ENCODE measurements around the gene OBI1.

OBI1 gene

GRCh38 chr13:78576261-78576660, 82.7 kb downstream of the OBI1 start:
- no peak for DNase-seq (ENCODE audit: low read depth)

- no peak for DNase-seq (ENCODE audit: low read depth)
Measured at GRCh38 chr13:78572459-78572858, 86.5 kb downstream of the OBI1 start.

GRCh38 chr13:78569029-78569428, 89.9 kb downstream of the OBI1 start:
- DNase-seq (ENCODE audit: low read depth), result no peak

GRCh38 chr13:78566631-78567030, 92.3 kb downstream of the OBI1 start:
- no peak for DNase-seq (ENCODE audit: low read depth)

All from amniotic epithelial cell (primary cell).